ENCODE measurements around the gene SF3A1.

GRCh38 chr22:30396871-30397655 is 40.4 kb upstream of the SF3A1 start, which contains the start of gene SEC14L2:
- TF ChIP-seq CTCF (IDR thresholded peaks at IDR 0.05) (no peak), EZH2 (IDR thresholded peaks at IDR 0.05; ENCODE audit: borderline replicate concordance, insufficient read depth, low read depth, low read length, poor library complexity, severe bottlenecking) (no peak)

Data from B cell (primary cell).